NCI-H2107 treated with DMSO at 0.1 percent for 48 hours (cell line): ENCODE data around the gene PATL1.
A peak's percentile ranks its signal among the peaks of the same experiment; 100 is the strongest.
"Not testable (repeated sequence)": the region's sequence is repeated elsewhere in the genome, so short reads cannot be mapped to it uniquely, and the experiment has no call there.

Source experiments
- DNase-seq: peaks from one replicate; lab custom pipeline; 2025; ENCODE audit not compliant: unreplicated experiment; lab: John Stamatoyannopoulos, UW

Gene PATL1, protein sequence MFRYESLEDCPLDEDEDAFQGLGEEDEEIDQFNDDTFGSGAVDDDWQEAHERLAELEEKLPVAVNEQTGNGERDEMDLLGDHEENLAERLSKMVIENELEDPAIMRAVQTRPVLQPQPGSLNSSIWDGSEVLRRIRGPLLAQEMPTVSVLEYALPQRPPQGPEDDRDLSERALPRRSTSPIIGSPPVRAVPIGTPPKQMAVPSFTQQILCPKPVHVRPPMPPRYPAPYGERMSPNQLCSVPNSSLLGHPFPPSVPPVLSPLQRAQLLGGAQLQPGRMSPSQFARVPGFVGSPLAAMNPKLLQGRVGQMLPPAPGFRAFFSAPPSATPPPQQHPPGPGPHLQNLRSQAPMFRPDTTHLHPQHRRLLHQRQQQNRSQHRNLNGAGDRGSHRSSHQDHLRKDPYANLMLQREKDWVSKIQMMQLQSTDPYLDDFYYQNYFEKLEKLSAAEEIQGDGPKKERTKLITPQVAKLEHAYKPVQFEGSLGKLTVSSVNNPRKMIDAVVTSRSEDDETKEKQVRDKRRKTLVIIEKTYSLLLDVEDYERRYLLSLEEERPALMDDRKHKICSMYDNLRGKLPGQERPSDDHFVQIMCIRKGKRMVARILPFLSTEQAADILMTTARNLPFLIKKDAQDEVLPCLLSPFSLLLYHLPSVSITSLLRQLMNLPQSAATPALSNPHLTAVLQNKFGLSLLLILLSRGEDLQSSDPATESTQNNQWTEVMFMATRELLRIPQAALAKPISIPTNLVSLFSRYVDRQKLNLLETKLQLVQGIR

DNA sequence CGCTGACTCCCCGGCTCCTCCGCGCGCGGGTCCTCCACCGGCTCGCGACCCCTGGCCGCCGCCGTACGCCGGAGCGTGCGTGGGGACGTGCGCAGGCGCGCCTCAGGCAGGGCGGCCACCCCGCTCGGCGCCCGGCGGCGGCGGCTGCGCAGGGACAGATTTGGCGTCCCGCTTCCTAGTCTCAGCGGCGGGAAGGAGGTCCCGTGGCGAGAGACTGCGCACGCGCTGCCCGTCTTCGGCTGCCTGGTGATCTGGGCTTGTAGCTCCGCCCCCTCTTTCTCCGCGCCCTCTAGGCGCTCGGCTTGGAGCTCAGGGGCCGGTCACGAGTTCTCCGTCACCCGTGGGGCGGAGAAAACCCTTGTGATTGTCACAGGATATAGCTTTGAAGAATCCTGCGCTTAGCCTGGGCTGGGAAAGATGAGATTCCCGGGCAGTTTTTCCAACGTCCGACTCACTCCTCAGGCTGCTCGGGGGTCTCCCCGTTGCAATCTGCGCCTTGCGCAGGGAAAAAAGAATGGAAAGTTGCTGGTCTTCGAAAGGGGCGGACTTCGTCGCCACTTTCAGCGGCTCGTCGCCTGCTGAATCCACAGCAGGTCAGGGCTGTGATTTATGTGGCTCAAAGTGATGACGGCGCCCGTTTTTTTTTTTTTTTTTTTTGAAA lies at the start of gene PATL1:
PATL1 (minus strand) TSS at position 88 of the 661 bp plus-strand sequence. CDS start 142 bp downstream, outside the sequence.
- peak; percentile 96 for DNase-seq

DNA sequence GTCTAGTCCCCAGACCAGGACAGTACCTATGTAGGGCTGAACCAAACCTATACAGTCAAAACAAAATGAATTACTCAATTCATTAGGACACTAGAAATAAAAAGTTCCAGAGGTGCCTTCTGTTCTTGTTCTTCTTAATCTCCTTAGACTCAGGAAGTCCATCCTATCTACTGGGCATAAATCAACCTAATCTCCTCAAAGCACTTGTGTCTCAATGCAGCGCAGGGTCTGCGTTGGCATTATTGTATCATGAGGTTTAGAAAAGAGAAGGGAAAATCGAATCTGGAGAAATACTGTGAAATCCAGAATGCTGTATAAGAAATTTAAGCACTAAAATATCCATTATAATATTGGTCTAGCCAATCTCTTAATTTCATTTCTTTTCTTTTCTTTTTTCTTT lies 47.2 kb upstream of the PATL1 start:
- no peak for DNase-seq

DNA sequence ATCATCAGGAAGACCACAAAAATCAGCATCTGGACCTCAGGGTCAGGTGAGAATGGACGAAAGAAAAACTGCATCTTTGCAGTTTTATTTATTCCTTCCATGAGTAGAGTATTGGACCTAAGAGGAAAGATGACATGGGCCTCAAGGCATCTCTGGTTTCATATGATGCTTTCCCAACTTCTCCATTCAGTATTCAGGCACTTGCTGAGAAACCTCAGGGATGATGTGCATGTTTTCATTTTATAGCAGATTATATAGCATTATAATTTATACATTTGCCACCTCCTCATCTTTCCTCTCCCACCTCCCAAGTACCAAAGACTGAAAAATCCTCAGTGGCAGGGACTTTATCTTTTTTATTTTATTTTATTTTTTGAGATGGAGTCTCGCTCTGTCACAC lies 44.9 kb upstream of the PATL1 start, which contains the start of gene OR10V1:
OR10V1 (minus strand) TSS at position 101 of the 400 bp plus-strand sequence; CDS start at position 101, 0 bp downstream.
- no peak for DNase-seq

DNA sequence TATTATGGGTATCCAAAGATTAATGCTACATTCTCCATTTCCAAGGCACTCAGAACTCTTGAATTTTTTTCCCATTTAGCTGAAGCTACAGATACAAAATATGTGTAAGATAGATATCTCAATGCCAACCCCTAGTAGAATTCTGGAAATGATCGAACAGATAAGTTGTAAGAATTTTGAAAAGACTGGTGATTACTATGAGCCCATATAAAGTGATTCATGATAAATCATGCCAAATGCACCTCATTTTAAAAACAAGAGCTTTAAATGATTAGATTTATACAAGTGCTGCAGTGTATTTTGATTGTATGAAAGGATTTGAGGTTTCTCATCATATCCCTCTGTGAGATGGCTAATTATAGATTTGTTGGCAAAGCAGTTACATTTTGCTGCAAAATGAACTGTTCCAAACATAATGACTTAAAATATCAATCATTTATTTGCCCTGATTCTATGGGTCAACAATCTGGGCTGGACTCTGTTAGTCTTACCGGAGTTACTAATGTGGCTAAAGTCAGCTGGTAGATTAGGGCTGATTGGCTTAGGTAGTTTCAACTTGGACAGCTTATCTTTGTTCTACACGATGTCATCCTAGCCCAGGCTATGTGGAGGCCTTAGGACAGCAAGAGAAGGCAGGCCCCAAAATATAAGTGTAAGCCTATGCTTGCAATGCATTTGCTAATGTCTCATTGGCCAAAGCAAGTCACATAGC lies 41.5 kb upstream of the PATL1 start:
- no peak for DNase-seq

DNA sequence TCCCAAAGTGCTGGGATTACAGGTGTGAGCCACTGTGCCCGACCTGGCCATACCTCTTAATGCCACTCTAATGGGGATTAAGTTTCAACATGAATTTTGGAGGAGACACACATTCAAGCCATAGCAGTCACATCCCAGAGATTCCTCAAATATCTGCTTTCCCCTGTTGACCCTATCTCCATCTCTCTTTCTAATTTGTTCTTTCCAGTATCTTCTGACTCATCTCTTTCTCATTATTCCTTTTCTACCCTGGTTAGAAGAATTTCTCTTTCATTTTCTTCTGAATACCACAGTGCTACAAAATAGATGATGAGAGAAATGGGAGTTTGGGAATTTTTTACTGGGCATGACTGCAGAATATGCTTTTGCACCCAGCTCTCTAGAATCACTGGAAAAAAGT lies 39.7 kb upstream of the PATL1 start:
- DNase-seq, result no peak

DNA sequence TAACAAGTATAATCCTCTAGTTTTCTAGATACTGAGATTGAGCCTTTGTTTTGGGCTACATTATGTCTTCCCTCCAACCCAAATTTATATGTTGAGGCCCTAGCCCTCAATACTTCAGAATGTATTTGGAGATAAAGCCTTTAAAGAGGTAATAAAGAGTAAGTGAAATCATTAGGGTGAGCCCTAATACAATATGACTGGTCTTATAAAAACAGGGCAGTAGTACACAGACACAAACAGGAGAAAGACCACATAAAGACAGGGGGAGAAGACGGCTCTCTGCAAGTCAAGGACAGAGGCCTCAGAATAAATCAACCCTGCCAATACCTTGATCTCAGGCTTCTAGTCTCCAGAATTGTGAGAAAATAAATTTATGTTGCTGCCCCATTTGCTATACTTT lies 38.5 kb upstream of the PATL1 start:
- no peak for DNase-seq

DNA sequence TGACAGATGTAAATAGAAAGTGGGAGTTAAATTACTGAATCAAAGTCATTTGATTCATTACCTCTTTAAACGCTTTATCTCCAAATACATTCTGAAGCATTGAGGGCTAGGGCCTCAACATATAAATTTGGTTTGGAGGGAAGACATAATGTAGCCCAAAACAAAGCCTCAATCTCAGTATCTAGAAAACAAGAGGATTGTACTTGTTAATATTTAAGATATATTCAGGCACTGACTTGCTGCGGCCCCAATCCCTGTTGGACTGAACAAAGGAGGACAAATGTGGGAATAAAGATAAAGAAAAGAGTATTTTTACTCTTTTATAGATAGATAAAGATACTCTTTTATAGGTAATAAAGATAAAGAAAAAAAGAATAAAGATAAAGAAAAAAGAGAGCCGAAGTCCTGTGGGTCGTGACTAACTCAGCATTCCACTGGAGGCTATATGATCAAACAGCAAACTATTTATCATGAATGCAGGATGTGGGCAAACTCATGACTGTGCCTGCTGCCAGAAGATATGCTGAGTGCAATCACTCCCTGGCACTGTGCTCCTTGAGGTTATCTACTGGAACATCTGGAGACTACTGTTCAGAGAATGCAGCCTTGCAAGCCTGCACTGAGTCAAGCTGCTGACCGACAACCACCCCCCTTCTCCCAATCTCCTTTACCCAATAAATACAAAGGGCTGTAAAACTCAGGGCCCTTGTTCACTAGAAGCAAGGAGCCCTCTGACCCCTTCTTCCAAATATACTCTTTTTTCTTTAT lies 37.9 kb upstream of the PATL1 start:
- no peak for DNase-seq

DNA sequence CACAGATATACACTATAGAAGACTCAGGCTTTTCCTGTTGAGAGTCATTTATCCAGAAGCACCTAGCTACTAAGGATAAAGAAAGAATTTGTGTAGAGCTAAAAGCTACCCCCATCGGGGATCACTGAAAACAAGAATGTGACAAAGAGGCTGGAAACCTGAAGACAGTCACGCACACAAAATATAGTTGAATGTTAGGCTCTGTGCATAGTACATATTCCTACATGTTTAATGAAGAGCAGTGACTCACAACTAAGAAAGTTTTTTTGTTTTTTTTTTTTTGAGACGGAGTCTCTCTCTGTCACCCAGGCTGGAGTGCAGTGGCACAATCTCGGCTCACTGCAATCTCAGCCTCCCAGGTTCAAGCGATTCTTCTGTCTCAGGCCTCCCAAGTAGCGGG lies 36.5 kb upstream of the PATL1 start:
- no peak for DNase-seq

DNA sequence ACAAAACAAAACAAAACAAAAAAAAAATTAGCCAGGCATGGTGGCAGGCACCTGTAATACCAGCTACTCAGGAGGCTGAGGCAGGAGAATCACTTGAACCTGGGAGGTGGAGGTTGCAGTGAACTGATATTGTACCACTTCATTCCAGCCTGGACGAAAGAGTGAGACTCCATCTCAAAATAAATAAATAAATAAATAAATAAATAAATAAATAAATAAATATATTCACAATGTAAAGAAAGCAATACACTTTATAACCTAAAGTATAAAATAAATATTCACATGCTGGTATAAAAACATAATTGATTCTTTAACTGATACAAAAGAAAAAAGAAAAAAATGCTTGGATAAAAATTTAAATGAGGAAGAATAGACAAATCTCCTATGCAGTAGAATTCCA lies 34.7 kb upstream of the PATL1 start:
- not testable (repeated sequence) for DNase-seq

DNA sequence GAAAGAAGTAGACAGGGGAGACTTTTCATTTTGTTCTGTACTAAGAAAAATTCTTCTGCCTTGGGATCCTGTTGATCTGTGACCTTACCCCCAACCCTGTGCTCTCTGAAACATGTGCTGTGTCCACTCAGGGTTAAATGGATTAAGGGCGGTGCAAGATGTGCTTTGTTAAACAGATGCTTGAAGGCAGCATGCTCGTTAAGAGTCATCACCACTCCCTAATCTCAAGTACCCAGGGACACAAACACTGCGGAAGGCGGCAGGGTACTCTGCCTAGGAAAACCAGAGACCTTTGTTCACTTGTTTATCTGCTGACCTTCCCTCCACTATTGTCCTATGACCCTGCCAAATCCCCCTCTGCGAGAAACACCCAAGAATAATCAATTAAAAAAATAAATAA lies 31.3 kb upstream of the PATL1 start:
- not testable (repeated sequence) for DNase-seq

DNA sequence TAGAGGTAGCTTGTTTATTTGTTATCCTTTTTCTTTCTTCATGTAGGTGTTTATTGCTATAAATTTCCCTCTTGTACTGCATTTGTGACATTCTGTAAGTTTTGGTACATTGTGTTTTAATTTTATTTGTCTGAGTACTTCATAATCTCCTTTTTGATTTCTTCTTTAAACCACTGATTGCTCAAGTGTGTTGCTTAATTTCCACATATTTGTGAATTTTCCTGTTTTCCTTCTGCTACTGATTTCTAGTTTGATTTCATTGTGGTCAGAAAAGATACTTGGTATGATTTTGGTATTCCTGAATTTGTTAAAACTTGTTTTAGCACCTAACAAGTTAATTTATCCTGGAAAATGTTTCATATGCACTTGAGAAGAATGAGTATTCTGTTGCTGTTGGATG lies 29.7 kb upstream of the PATL1 start:
- DNase-seq, result no peak

DNA sequence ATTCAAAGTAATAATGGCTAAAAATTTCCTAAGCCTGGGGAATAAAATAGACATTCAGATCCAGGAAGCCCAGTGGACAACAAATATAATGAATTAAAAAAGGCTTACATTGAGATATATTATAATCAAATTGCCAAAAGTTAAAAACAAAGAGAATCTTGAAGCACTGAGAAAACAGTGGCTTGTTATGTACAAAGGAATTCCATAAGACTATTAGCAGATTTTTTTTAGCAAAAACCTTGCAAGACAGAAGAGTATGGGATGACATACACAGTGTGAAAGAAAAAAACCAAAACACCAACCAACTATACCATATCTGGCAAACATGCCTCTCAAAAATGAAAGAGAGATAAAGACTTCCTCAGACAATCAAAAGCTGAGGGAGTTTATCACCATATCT lies 24.1 kb upstream of the PATL1 start:
- DNase-seq, result no peak

DNA sequence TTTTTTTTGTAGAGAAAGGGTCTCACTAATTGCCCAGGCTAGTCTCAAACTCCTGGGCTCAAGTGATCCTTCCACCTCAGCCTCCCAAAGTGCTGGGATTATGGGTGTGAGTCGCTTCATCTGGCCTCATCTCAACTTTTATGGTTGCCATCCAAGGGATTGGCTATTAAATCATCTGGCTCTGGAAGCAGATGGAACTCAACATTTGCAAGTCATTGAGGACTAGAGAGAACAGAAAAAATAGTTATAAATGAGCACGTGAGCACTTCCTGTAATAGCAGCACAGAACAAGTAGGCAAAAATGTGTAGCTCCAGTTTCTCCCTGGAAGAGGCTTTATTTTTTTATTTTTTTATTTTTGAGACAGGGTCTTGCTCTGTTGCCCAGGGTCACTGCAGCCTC lies 22.3 kb upstream of the PATL1 start:
- no peak for DNase-seq

DNA sequence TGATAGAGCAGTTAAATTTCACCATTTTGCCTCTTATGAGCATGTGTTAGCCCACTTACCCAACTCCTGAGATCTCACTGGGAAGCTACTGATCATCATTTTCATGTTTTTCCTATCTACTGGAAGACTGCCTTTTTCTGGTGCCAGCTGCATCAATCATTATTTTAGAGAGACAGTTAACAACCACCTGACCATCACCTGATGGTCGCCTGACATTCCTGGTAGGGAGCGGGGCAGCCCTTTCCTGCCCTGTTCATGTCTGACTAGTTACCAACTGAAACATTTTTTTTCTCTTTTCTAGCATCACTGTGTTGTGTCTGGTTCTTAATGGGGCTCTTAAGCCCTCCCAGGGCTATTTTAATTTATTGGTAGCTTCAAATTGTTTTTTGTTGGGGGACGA lies 20.2 kb upstream of the PATL1 start:
- DNase-seq, result no peak

DNA sequence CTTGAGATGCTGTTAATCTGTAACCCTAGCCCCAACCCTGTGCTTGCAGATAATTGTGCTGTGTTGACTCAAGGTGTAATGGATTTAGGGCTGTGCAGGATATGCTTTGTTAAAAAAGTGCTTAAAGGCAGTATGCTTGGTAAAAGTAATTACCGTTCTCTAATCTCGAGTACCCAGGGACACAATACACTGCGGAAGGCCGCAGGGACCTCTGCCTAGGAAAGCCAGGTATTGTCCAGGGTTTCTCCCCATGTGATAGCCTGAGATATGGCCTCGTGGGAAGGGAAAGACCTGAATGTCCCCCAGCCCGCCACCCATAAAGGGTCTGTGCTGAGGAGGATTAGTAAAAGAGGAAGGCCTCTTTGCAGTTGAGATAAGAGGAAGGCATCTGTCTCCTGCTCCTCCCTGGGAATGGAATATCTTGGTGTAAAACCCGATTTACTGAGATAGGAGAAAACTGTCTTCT lies 12.5 kb upstream of the PATL1 start:
- DNase-seq, result peak; percentile 21

DNA sequence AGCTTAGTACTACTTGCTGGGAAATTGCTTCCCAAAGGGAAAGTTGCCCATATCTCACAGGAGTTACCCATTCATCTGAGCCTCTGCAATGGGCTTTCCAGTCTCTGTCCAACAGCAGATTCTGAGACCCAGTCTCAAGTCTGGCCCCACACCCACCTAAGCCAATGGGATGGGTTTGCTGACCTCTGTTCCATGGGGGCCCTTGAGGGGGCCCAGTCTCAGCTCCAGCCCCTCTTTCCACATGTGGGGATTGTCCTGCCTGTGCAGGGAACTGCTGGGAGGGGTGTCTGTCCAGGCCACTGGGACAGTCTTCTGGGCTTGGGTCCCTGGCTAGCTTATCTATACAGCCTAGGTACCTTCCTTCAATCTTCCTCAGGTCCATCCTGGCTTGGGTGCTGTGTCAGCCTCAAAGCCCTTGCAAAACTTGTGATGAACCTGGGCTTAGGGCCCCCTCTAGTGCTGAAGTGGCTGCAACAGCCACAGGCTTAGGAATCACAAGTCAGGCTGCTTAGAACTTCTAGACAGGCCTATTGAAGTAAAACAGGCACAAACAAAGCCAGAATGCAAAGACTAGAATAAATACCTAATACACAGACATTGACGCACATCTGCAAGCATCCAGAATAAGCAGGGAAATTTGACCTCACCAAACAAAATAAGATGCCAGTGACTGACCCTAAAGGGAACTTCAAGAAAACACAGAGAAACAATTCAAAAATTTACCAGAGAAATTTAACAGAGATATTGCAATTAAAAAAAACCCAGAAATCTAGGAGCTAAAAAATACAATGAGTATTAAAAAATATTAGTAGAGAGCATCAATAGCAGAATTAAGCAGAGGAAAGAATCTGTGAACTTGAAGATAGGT lies 11.7 kb upstream of the PATL1 start:
- peak; percentile 56 for DNase-seq

DNA sequence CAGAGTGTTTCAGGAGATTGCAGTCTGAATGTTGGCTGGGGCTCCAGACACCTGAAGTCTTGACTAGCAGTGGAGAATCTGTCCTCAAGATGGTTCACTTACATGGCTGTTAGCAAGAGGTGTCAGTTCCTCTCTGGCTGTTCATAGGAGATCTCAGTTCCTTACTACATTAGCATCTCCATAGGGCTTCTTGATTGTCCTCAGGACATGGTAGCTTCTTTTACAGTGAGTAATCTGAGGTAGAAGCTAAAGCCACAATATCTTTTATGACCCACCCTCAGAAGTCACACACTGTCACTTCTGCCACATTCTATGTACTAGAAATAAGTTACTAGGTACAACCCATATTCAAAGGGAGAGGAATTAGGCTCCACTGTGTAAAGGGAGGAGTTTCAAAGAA lies 10.5 kb upstream of the PATL1 start:
- DNase-seq, result no peak

DNA sequence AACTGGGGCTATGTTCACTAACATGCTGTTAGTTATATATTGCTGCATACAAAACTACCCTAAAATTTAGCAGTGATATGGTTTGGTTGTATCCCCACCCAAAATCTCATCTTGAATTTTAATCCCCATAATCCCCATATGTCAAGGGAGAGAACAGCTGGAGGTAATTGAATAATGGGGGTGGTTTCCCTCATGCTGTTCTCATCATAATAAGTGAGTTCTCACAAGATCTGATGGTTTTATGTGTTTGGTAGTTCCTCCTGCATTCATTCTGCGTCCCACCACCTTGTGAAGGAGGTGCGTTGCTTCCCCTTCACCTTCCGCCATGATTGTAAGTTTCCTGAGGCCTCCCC lies 10.0 kb upstream of the PATL1 start:
- DNase-seq, result no peak

DNA sequence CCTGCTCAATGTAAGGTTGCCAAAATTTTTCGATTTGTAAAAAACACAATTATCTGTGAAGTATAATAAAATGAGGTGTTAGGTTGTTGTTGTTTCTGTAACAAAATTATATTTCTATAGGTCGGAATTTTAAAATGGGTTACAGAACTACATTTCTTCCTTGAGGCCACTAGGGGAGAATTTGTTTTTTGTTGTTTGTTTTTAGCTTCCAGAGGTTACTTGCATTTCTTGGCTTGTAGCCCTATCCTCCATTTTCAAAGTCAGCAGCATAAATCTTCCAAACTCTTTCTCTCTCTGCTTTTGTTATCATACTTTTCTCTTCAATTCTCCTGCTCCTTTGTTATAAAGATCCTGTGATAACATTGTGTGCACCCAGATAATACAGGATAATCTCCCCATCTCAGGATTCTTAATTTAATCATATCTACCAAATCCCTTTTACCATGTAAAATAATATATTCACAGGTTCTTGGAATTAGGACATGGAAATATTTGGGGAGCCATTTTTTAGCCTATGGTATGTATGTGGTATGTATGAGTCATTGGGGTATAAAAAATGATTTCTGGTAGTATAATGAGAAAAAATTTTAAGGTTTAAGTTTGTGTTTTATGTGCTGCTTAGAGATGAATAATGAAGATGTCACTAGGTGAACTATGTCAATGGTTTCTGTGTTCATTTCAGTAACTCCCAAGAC lies 9.4 kb upstream of the PATL1 start:
- no peak for DNase-seq
